Right lobe of liver (tissue), 6 donors: ENCODE measurements around the gene TCF12. TPM values are rescaled to one million over a fixed set of nuclear protein-coding genes. Genes with fewer than 3 reads are reported as not detected.
"Not testable (repeated sequence)": the region's sequence is repeated elsewhere in the genome, so short reads cannot be mapped to it uniquely, and the experiment has no call there.

Source experiments
- ATAC-seq, 4 donors: fragments of 200-7000 bp; cut with Tn5 transposase; one replicate each; pipeline ENCODE4 v1.9.1; 2020; ENCODE audit warnings: mild to moderate bottlenecking in 4 of 4, moderate library complexity in 4 of 4
- DNase-seq, 3 donors: peaks; one replicate each; pipeline ENCODE4 v3.0.0-alpha.2; 2020
- H3K27ac ChIP-seq, 3 donors: fragments of 200-600 bp; one replicate each; pipeline ENCODE4 v1.8.0; 2022
- H3K27me3 ChIP-seq, 2 donors: fragments of 200-600 bp; one replicate each; pipeline ENCODE4 v1.8.0; 2022
- H3K36me3 ChIP-seq, 4 donors: fragments of 200-600 bp; sonication (generic) in 1 of 4; one replicate each; pipeline versions ENCODE4 v1.5.1 to v1.8.0; 2017 to 2022; ENCODE audit warnings: control low read depth in 1 of 4
- H3K4me1 ChIP-seq, 4 donors: fragments of 200-600 bp; sonication (generic) in 1 of 4; one replicate each; pipeline versions ENCODE4 v1.5.1 to v1.8.0; 2017 to 2022; ENCODE audit warnings: control low read depth in 1 of 4
- H3K4me3 ChIP-seq, 3 donors: fragments of 200-600 bp; one replicate each; pipeline ENCODE4 v1.8.0; 2022
- H3K9me3 ChIP-seq, 4 donors: fragments of 200-600 bp; sonication (generic) in 1 of 4; one replicate each; pipeline versions ENCODE4 v1.5.1 to v1.8.0; 2017 to 2022; ENCODE audit warnings: control low read depth in 1 of 4
- POLR2A ChIP-seq: fragments of 450-650 bp; IDR thresholded peaks from one replicate; pipeline ENCODE4 v1.6.1; 2017; ENCODE audit warnings: antibody characterized with exemption, mild to moderate bottlenecking
- WGBS: methylation state at CpG from one replicate; pipeline ENCODE4 v1.1.6; 2018; ENCODE audit warnings: low coverage, low lambda C conversion rate; ENCODE audit not compliant: insufficient coverage; ENCODE audit errors: missing lambda C conversion rate; 5-methylcytosine and 5-hydroxymethylcytosine counted together
- intact Hi-C, 2 donors: fragments of 100-400 bp; cut with DNase I; formaldehyde crosslinking; loops; one replicate each; pipeline versions ENCODE4 v1.11.2 to v1.14.1; 2022
- total RNA-seq, 6 experiments: library from RNA; depleted of rRNA in 2 of 6; stranded (reverse); fragments of >200 nt in 2 of 6; fragmentation: NEBNext Ultra II Directional in 3 of 6; extraction: Animal tissue kit (Norgen Biotek cat#: 25700) in 3 of 6; gene quantifications; one replicate each; pipeline versions ENCODE4 v1.1.0 to v1.2.4, GENCODE V29; 2016 to 2023
- TF ChIP-seq, protein P1 (sequence below), 4 donors: fragments of 200-600 bp in 3 of 4; fragments of 450-650 bp in 1 of 4; IDR thresholded peaks; one replicate each; pipeline versions ENCODE4 v1.5.1 to v1.8.0; 2016 to 2022; ENCODE audit warnings: antibody characterized with exemption in 4 of 4, mild to moderate bottlenecking in 2 of 4
- donor health status: DM: no; HTN: yes; CAD: no.
- donor health status: DM: no; HTN: no; CAD: no.
- donor health status: DM: no; HTN: no; CAD: no.
- donor health status: DM: no; HTN: yes; CAD: no.
- donor health status: DM: no; HTN: yes; CAD: no.

TCF12 gene
- total RNA-seq, 6 experiments from 2014 or later, result 28.9 to 41.9 (median 35.3) TPM

DNA sequence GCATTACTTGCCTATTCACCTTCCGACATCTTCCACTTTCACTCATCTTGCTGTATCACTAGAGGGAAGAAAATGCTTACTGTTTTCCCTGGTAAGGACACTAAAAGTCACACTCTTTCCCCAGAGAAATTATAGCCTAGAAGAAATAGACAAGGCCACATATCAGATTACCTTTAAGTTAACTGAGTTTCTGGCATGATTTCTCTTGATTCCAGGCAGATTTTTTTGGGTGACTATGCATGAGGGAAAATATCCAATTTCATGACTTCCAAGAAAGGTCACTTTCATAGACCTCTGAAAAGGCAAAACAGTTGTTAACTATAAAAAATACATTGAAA, 30.3 kb downstream of the TCF12 start:
- no peak for TF ChIP-seq POLR2A
- TF ChIP-seq, protein P1, sequence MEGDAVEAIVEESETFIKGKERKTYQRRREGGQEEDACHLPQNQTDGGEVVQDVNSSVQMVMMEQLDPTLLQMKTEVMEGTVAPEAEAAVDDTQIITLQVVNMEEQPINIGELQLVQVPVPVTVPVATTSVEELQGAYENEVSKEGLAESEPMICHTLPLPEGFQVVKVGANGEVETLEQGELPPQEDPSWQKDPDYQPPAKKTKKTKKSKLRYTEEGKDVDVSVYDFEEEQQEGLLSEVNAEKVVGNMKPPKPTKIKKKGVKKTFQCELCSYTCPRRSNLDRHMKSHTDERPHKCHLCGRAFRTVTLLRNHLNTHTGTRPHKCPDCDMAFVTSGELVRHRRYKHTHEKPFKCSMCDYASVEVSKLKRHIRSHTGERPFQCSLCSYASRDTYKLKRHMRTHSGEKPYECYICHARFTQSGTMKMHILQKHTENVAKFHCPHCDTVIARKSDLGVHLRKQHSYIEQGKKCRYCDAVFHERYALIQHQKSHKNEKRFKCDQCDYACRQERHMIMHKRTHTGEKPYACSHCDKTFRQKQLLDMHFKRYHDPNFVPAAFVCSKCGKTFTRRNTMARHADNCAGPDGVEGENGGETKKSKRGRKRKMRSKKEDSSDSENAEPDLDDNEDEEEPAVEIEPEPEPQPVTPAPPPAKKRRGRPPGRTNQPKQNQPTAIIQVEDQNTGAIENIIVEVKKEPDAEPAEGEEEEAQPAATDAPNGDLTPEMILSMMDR (IDR thresholded peaks at IDR 0.05), result no peak
- DNase-seq, result no peak
- intact Hi-C loops, result no loop called here
- peaks cover 0 to 9% (median 4%) of the 10 kb centered on the region in 4 donors for H3K4me1 ChIP-seq
- no peak overlapping the region for H3K27ac ChIP-seq
- WGBS, result 100% methylated on average over 1 of the region's 1 CpG
- H3K4me3 ChIP-seq, result no peak overlapping the region
- H3K27me3 ChIP-seq, result no peaks in the 10 kb centered on the region
- H3K36me3 ChIP-seq, result no peaks in the 10 kb centered on the region
- H3K9me3 ChIP-seq, result no peaks in the 10 kb centered on the region
- no peak for ATAC-seq

DNA sequence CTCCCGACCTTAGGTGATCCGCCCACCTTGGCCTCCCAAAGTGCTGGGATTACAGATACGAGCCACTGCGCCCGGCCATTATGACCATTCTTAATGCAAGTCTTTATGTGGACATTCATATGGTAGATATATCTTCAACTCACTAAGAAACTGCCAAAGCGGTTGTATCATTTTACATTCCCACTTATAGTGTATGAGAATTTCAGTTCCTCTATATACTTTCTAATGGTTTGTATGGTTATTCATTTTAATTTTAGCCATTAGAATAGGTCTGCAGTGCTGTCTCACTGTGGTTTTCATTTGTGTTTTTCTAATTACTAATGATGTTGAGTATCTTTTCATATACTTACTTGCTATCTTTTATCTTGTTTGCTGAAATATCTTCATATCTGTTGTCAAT, 32.5 kb downstream of the TCF12 start:
- WGBS, result 80% methylated on average over 3 of the region's 6 CpGs
- ATAC-seq, result no peak
- intact Hi-C loops, result no loop called here
- Histone ChIP-seq H3K9me3 (no peaks in the 10 kb centered on the region), H3K27ac (no peak overlapping the region), H3K27me3 (no peaks in the 10 kb centered on the region), H3K4me3 (no peak overlapping the region), H3K4me1 (no peaks in the 10 kb centered on the region), H3K36me3 (no peaks in the 10 kb centered on the region)
- no peak for TF ChIP-seq POLR2A
- TF ChIP-seq, protein P1 (IDR thresholded peaks at IDR 0.05), result no peak
- DNase-seq, result no peak

DNA sequence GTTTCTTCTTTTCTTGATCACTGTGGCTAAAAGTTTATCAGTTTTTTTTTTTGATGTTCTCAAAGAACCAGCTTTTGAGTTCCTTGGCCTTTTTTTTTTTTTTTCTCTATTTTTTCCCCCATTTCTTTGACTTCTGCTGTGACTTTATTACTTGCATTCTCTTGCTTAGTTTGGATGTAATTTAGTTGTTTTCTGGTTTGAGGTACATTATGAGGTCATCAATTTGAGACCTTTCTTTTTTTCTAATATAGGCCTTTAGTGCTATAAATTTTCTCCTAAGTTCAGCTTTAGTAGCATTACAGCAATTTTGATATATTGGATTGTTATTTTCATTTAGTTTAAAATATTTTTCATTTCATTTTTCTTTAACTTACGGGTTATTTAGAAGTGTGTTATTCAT, 35.3 kb downstream of the TCF12 start:
- Histone ChIP-seq H3K36me3 (no peaks in the 10 kb centered on the region), H3K27me3 (no peaks in the 10 kb centered on the region), H3K4me1 (peaks cover 0 to 8% (median 2%) of the 10 kb centered on the region in 4 donors), H3K4me3 (no peak overlapping the region), H3K9me3 (peaks cover 0 to 8% (median 0%) of the 10 kb centered on the region in 4 donors), H3K27ac (no peak overlapping the region)
- intact Hi-C loops, result no loop called here
- WGBS, result 93% methylated on average over 1 of the region's 1 CpG
- DNase-seq (no peak), ATAC-seq (no peak)
- TF ChIP-seq, protein P1 (IDR thresholded peaks at IDR 0.05), result no peak
- no peak for TF ChIP-seq POLR2A

DNA sequence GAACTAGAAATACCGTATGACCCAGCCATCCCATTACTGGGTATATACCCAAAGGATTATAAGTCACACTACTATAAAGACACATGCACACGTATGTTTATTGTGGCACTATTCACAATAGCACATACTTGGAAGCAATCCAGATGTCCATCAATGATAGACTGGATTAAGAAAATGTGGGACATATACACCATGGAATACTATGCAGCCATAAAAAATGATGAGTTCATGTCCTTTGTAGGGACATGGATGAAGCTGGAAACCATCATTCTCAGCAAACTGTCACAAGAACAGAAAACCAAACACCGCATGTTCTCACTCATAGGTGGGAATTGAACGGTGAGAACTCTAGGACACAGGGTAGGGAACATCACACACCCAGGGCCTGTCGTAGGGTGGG, 36.6 kb downstream of the TCF12 start:
- H3K27me3 ChIP-seq, H3K9me3 ChIP-seq, DNase-seq, intact Hi-C loops, H3K27ac ChIP-seq, H3K36me3 ChIP-seq, ATAC-seq, H3K4me3 ChIP-seq: not testable (repeated sequence)
- 87% methylated on average over 5 of the region's 5 CpGs for WGBS
- peaks cover 0 to 19% (median 2%) of the 10 kb centered on the region in 4 donors for H3K4me1 ChIP-seq

DNA sequence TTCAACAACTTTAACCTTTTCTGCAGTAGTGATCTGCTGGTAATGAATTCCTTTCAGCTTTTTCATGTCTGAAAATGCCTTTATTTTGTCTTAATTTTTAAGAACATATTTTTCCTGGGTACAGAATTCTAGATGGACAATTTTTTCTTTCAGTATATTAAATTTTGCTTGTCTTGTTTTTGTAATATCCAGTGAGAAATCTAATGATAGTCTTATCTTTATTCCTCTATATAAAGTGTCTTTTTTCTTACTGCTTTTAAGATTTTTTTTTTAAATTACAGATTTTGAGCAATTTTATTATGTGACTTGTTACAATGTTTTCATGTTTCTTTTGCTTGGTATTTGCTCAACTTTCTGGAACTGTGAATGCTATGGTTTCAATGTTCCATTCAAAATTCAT, 38.1 kb downstream of the TCF12 start:
- Histone ChIP-seq H3K27me3 (no peaks in the 10 kb centered on the region), H3K4me1 (peaks cover 0 to 19% (median 2%) of the 10 kb centered on the region in 4 donors), H3K4me3 (no peak overlapping the region), H3K27ac (no peak overlapping the region), H3K36me3 (no peaks in the 10 kb centered on the region), H3K9me3 (peaks cover 0 to 8% (median 0%) of the 10 kb centered on the region in 4 donors)
- TF ChIP-seq, protein P1 (IDR thresholded peaks at IDR 0.05), result no peak
- no peak for TF ChIP-seq POLR2A
- ATAC-seq (no peak), DNase-seq (no peak)
- intact Hi-C loops, result no loop called here
